GM12801 (cell line): Measurements from ENCODE around the gene NEK6.

Experiments
- CTCF ChIP-seq: IDR thresholded peaks from one replicate; pipeline ENCODE4 v1.5.1; 2011; ENCODE audit warnings: control low read depth; ENCODE audit not compliant: insufficient read length; ENCODE audit errors: extremely low read depth

NEK6 gene

GRCh38 chr9:124266139-124266825 lies 8.5 kb downstream of the NEK6 start:
- TF ChIP-seq CTCF: no peak

GRCh38 chr9:124266826-124267201 lies 9.1 kb downstream of the NEK6 start:
- TF ChIP-seq CTCF: no peak

- TF ChIP-seq CTCF: no peak
Measured at GRCh38 chr9:124267271-124267807, 9.6 kb downstream of the NEK6 start.

GRCh38 chr9:124268248-124268647 lies 10.5 kb downstream of the NEK6 start:
- no peak for TF ChIP-seq CTCF

- TF ChIP-seq CTCF: no peak
Measured at GRCh38 chr9:124268661-124269060, 10.9 kb downstream of the NEK6 start.

GRCh38 chr9:124269556-124269955 lies 11.8 kb downstream of the NEK6 start:
- no peak for TF ChIP-seq CTCF

GRCh38 chr9:124270504-124271335 lies 13.0 kb downstream of the NEK6 start:
- no peak for TF ChIP-seq CTCF
